ENCODE measurements around the gene SOX6. TPM values are rescaled to one million over a fixed set of nuclear protein-coding genes. Genes with fewer than 3 reads are reported as not detected.

The SOX6 gene
- total RNA-seq, 1 donor from 2014 or later = 13.4 TPM

- Mint-ChIP-seq H3K27ac (ENCODE audit: unreplicated experiment) (no peak overlapping the region), H3K36me3 (ENCODE audit: unreplicated experiment) (peaks cover 3% of the 10 kb centered on the region), H3K4me1 (ENCODE audit: unreplicated experiment) (peaks cover 5% of the 10 kb centered on the region), H3K27me3 (ENCODE audit: unreplicated experiment) (no peaks in the 10 kb centered on the region), H3K9me3 (ENCODE audit: unreplicated experiment) (no peaks in the 10 kb centered on the region), H3K4me3 (ENCODE audit: unreplicated experiment) (no peak overlapping the region)
- no peak for DNase-seq (ENCODE audit: extremely low spot score, unreplicated experiment)
- TF ChIP-seq, protein P1, sequence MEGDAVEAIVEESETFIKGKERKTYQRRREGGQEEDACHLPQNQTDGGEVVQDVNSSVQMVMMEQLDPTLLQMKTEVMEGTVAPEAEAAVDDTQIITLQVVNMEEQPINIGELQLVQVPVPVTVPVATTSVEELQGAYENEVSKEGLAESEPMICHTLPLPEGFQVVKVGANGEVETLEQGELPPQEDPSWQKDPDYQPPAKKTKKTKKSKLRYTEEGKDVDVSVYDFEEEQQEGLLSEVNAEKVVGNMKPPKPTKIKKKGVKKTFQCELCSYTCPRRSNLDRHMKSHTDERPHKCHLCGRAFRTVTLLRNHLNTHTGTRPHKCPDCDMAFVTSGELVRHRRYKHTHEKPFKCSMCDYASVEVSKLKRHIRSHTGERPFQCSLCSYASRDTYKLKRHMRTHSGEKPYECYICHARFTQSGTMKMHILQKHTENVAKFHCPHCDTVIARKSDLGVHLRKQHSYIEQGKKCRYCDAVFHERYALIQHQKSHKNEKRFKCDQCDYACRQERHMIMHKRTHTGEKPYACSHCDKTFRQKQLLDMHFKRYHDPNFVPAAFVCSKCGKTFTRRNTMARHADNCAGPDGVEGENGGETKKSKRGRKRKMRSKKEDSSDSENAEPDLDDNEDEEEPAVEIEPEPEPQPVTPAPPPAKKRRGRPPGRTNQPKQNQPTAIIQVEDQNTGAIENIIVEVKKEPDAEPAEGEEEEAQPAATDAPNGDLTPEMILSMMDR (IDR thresholded peaks at IDR 0.05) = no peak
These were observed 363.0 kb downstream of the SOX6 start for GRCh38 chr11:15993345-15993744.

DNA sequence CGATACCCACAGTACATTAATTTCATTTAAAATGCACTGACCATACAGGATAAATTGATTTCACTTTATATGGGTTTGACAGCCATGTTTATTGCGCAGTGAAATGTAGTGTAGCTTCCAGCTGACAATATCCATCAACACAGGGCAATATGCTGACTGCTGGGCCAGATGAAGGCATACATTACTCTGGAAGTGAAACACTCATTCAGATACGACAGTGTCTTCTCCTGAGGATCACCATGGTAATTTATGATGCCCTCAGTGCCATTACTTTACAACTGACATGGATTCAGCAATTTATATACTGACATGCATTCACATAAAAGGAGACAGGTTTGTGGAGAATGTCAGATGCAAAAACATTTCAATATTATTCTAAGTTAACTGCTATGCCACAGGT is 365.1 kb downstream of the SOX6 start:
- H3K4me1 Mint-ChIP-seq (ENCODE audit: unreplicated experiment) = peaks cover 26% of the 10 kb centered on the region
- H3K4me3 Mint-ChIP-seq (ENCODE audit: unreplicated experiment) = no peak overlapping the region
- no peak for DNase-seq (ENCODE audit: extremely low spot score, unreplicated experiment)
- H3K27me3 Mint-ChIP-seq (ENCODE audit: unreplicated experiment) = no peaks in the 10 kb centered on the region
- H3K9me3 Mint-ChIP-seq (ENCODE audit: unreplicated experiment) = no peaks in the 10 kb centered on the region
- TF ChIP-seq, protein P1 (IDR thresholded peaks at IDR 0.05) = no peak
- H3K36me3 Mint-ChIP-seq (ENCODE audit: unreplicated experiment) = peaks cover 3% of the 10 kb centered on the region
- no peak overlapping the region for H3K27ac Mint-ChIP-seq (ENCODE audit: unreplicated experiment)

DNA sequence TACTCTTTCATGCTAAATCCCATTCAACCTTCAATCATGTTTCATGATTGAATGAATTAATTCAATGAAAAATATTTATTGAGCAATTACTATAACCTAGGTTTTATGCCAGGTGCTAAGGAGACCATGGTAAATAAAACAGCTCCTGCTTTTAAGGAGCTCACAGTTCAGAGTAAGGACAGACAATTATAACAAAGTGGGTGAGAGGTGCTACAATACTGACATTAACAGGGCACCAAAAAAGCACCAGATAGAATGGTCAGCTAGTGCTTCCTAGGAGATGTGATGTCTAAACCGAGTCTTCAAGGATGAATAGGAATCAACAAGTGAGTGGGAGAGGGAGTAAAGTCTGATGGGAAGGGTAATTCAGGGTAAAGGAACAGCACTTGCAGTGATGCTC is 366.7 kb downstream of the SOX6 start:
- TF ChIP-seq, protein P1 (IDR thresholded peaks at IDR 0.05) = no peak
- DNase-seq (ENCODE audit: extremely low spot score, unreplicated experiment) = no peak
- H3K27ac Mint-ChIP-seq (ENCODE audit: unreplicated experiment) = no peak overlapping the region
- H3K36me3 Mint-ChIP-seq (ENCODE audit: unreplicated experiment) = peaks cover 5% of the 10 kb centered on the region
- no peak overlapping the region for H3K4me3 Mint-ChIP-seq (ENCODE audit: unreplicated experiment)
- H3K4me1 Mint-ChIP-seq (ENCODE audit: unreplicated experiment) = peaks cover 41% of the 10 kb centered on the region
- H3K27me3 Mint-ChIP-seq (ENCODE audit: unreplicated experiment) = no peaks in the 10 kb centered on the region
- H3K9me3 Mint-ChIP-seq (ENCODE audit: unreplicated experiment) = no peaks in the 10 kb centered on the region

- no peak overlapping the region for H3K27ac Mint-ChIP-seq (ENCODE audit: unreplicated experiment)
- H3K36me3 Mint-ChIP-seq (ENCODE audit: unreplicated experiment) = peaks cover 5% of the 10 kb centered on the region
- H3K27me3 Mint-ChIP-seq (ENCODE audit: unreplicated experiment) = no peaks in the 10 kb centered on the region
- no peak overlapping the region for H3K4me3 Mint-ChIP-seq (ENCODE audit: unreplicated experiment)
- no peaks in the 10 kb centered on the region for H3K9me3 Mint-ChIP-seq (ENCODE audit: unreplicated experiment)
- peaks cover 41% of the 10 kb centered on the region for H3K4me1 Mint-ChIP-seq (ENCODE audit: unreplicated experiment)
- no peak for DNase-seq (ENCODE audit: extremely low spot score, unreplicated experiment)
- TF ChIP-seq, protein P1 (IDR thresholded peaks at IDR 0.05) = peak; percentile 26
These were observed 367.6 kb downstream of the SOX6 start for GRCh38 chr11:15988693-15989231.

GRCh38 chr11:15988016-15988550 is 368.3 kb downstream of the SOX6 start:
- Mint-ChIP-seq H3K4me3 (ENCODE audit: unreplicated experiment) (no peak overlapping the region), H3K36me3 (ENCODE audit: unreplicated experiment) (peaks cover 5% of the 10 kb centered on the region), H3K9me3 (ENCODE audit: unreplicated experiment) (no peaks in the 10 kb centered on the region), H3K27me3 (ENCODE audit: unreplicated experiment) (no peaks in the 10 kb centered on the region), H3K27ac (ENCODE audit: unreplicated experiment) (no peak overlapping the region), H3K4me1 (ENCODE audit: unreplicated experiment) (peaks cover 41% of the 10 kb centered on the region)
- TF ChIP-seq, protein P1 (IDR thresholded peaks at IDR 0.05) = no peak
- no peak for DNase-seq (ENCODE audit: extremely low spot score, unreplicated experiment)
